Endodermal cell (in vitro differentiated cells): Measurements from ENCODE around the gene FOXB1. TPM values are rescaled to one million over a fixed set of nuclear protein-coding genes. Genes with fewer than 3 reads are reported as not detected.

Source experiments
- DNase-seq: peaks from one replicate; pipeline ENCODE4 v3.0.0-alpha.2; 2017
- H3K27ac ChIP-seq: 2 replicates; pipeline ENCODE4 v1.5.1; 2013; ENCODE audit warnings: mild to moderate bottlenecking, low read depth, low read length, moderate library complexity
- H3K27me3 ChIP-seq: 2 replicates; pipeline ENCODE4 v1.6.1; 2013; ENCODE audit warnings: mild to moderate bottlenecking, low read length, moderate library complexity; ENCODE audit not compliant: insufficient read depth, control insufficient read depth, poor library complexity, severe bottlenecking
- H3K36me3 ChIP-seq: 2 replicates; pipeline ENCODE4 v1.7.0; 2013; ENCODE audit warnings: mild to moderate bottlenecking, low read length, moderate library complexity; ENCODE audit not compliant: control insufficient read depth, insufficient read depth
- H3K4me1 ChIP-seq: one replicate; pipeline ENCODE4 v1.7.0; 2013; ENCODE audit warnings: low read length; ENCODE audit not compliant: control insufficient read depth, insufficient read depth
- H3K4me3 ChIP-seq: 2 replicates; pipeline ENCODE4 v1.5.1; 2013; ENCODE audit warnings: mild to moderate bottlenecking, low read length, moderate library complexity
- H3K9ac ChIP-seq: 2 replicates; pipeline ENCODE4 v1.6.1; 2013; ENCODE audit warnings: mild to moderate bottlenecking, low read length, moderate library complexity; ENCODE audit not compliant: poor library complexity, severe bottlenecking; ENCODE audit errors: extremely low read depth
- H3K9me3 ChIP-seq: 2 replicates; pipeline ENCODE4 v1.6.1; 2013; ENCODE audit warnings: mild to moderate bottlenecking, low read length, moderate library complexity; ENCODE audit not compliant: control insufficient read depth
- H3K27ac Mint-ChIP-seq: 2 replicates; pipeline ENCODE4 v1.8.0; 2020; ENCODE audit warnings: mixed read lengths
- H3K27me3 Mint-ChIP-seq: 2 replicates; pipeline ENCODE4 v1.8.0; 2021; ENCODE audit warnings: mild to moderate bottlenecking, mixed read lengths; ENCODE audit not compliant: insufficient read depth
- H3K36me3 Mint-ChIP-seq: 2 replicates; pipeline ENCODE4 v1.8.0; 2020; ENCODE audit warnings: low read depth, mixed read lengths
- H3K4me1 Mint-ChIP-seq: 2 replicates; pipeline ENCODE4 v1.8.0; 2020; ENCODE audit warnings: mixed read lengths
- H3K4me3 Mint-ChIP-seq: 2 replicates; pipeline ENCODE4 v1.8.0; 2020; ENCODE audit warnings: mild to moderate bottlenecking, moderate library complexity, mixed read lengths
- H3K9me3 Mint-ChIP-seq: 2 replicates; pipeline ENCODE4 v1.8.0; 2020; ENCODE audit warnings: mild to moderate bottlenecking, mixed read lengths
- CTCF ChIP-seq: fragments of 200-600 bp; sonication (generic); conservative IDR thresholded peaks from 2 replicates; pipeline ENCODE4 v1.5.0; 2021; ENCODE audit warnings: antibody characterized with exemption, mild to moderate bottlenecking
- WGBS, 2 experiments: methylation state at CpG; one replicate each; pipeline versions ENCODE4 v1.1.5 to v1.1.7; 2013; ENCODE audit warnings: missing lambda C conversion rate in 2 of 2, mixed read lengths in 1 of 2; ENCODE audit not compliant: insufficient coverage in 1 of 2, insufficient read length in 1 of 2; 5-methylcytosine and 5-hydroxymethylcytosine counted together
- total RNA-seq, 2 donors: library from RNA; stranded (reverse); fragmentation: NEBNext Ultra II Directional in 1 of 2; extraction: Animal tissue kit (Norgen Biotek cat#: 25700) in 1 of 2; gene quantifications; 2 replicates in 1 of 2; 3 replicates in 1 of 2; pipeline ENCODE4 v1.2.1, GENCODE V29; 2021

The FOXB1 gene
- total RNA-seq, 2 donors from 2014 or later = 0.73 TPM; not detected in 1

GRCh38 chr15:60001610-60002527, 2.2 kb upstream of the FOXB1 start:
- Histone ChIP-seq H3K27ac (no peak overlapping the region), H3K27me3 (peaks cover 100% of the 10 kb centered on the region), H3K4me1 (peaks cover 16% of the 10 kb centered on the region), H3K9me3 (no peaks in the 10 kb centered on the region), H3K4me3 (peak overlapping the region; percentile 62), H3K9ac (no peak overlapping the region), H3K36me3 (no peaks in the 10 kb centered on the region)
- Mint-ChIP-seq H3K4me3 (peak overlapping the region; percentile 70), H3K27me3 (peaks cover 94% of the 10 kb centered on the region), H3K9me3 (no peaks in the 10 kb centered on the region), H3K4me1 (peaks cover 76% of the 10 kb centered on the region), H3K27ac (no peak overlapping the region), H3K36me3 (no peaks in the 10 kb centered on the region)
- no peak for TF ChIP-seq CTCF
- WGBS, 2 experiments = 1 to 2% methylated on average over 25 to 34 of the region's 34 CpGs
- DNase-seq = peak; percentile 57

- H3K27ac Mint-ChIP-seq = no peak overlapping the region
- H3K4me1 Mint-ChIP-seq = peaks cover 74% of the 10 kb centered on the region
- Histone ChIP-seq H3K9me3 (no peaks in the 10 kb centered on the region), H3K4me1 (peaks cover 16% of the 10 kb centered on the region), H3K9ac (no peak overlapping the region), H3K4me3 (peak overlapping the region; percentile 62), H3K27me3 (peaks cover 100% of the 10 kb centered on the region), H3K36me3 (no peaks in the 10 kb centered on the region), H3K27ac (no peak overlapping the region)
- H3K9me3 Mint-ChIP-seq = no peaks in the 10 kb centered on the region
- DNase-seq = peak; percentile 53
- WGBS, 2 experiments = 0 to 3% methylated on average over 5 to 18 of the region's 26 CpGs
- peaks cover 91% of the 10 kb centered on the region for H3K27me3 Mint-ChIP-seq
- H3K4me3 Mint-ChIP-seq = peak overlapping the region; percentile 70
- H3K36me3 Mint-ChIP-seq = no peaks in the 10 kb centered on the region
- no peak for TF ChIP-seq CTCF
Observed at GRCh38 chr15:60002528-60003218, 1.4 kb upstream of the FOXB1 start.

GRCh38 chr15:60003243-60004008, 685 bp upstream of the FOXB1 start:
- WGBS, 2 experiments = 0% methylated on average over 15 to 22 of the region's 24 CpGs

More at GRCh38 chr15:60003243-60004008, 685 bp upstream of the FOXB1 start:
- Histone ChIP-seq H3K4me3 (peak overlapping the region; percentile 80), H3K9ac (no peak overlapping the region), H3K36me3 (no peaks in the 10 kb centered on the region), H3K27ac (no peak overlapping the region), H3K27me3 (peaks cover 100% of the 10 kb centered on the region), H3K9me3 (no peaks in the 10 kb centered on the region), H3K4me1 (peaks cover 16% of the 10 kb centered on the region)
- no peaks in the 10 kb centered on the region for H3K9me3 Mint-ChIP-seq
- H3K4me3 Mint-ChIP-seq = peak overlapping the region; percentile 70
- no peak for TF ChIP-seq CTCF
- peak; percentile 50 for DNase-seq
- peaks cover 89% of the 10 kb centered on the region for H3K27me3 Mint-ChIP-seq
- H3K27ac Mint-ChIP-seq = no peak overlapping the region
- no peaks in the 10 kb centered on the region for H3K36me3 Mint-ChIP-seq
- H3K4me1 Mint-ChIP-seq = peaks cover 73% of the 10 kb centered on the region
